Type B pancreatic cell (in vitro differentiated cells): ENCODE data around the gene AGFG1. TPM values are rescaled to one million over a fixed set of nuclear protein-coding genes. Genes with fewer than 3 reads are reported as not detected.
"Not testable (repeated sequence)": the region's sequence is repeated elsewhere in the genome, so short reads cannot be mapped to it uniquely, and the experiment has no call there.

Experiments used
- DNase-seq: peaks from one replicate; pipeline ENCODE4 v3.0.0; 2021; ENCODE audit warnings: mixed read lengths; ENCODE audit not compliant: unreplicated experiment; ENCODE audit errors: extremely low spot score
- H3K27ac Mint-ChIP-seq: 2 replicates; pipeline ENCODE4 v1.8.0; 2021; ENCODE audit warnings: mild to moderate bottlenecking, mixed read lengths
- H3K27me3 Mint-ChIP-seq: 2 replicates; pipeline ENCODE4 v1.8.0; 2021; ENCODE audit warnings: mixed read lengths
- H3K36me3 Mint-ChIP-seq: 2 replicates; pipeline ENCODE4 v1.8.0; 2021; ENCODE audit warnings: mixed read lengths
- H3K4me1 Mint-ChIP-seq: one replicate; pipeline ENCODE4 v1.8.0; 2021; ENCODE audit warnings: mixed read lengths; ENCODE audit not compliant: unreplicated experiment
- H3K4me3 Mint-ChIP-seq: 2 replicates; pipeline ENCODE4 v1.8.0; 2021; ENCODE audit warnings: mild to moderate bottlenecking, mixed read lengths
- H3K9me3 Mint-ChIP-seq: 2 replicates; pipeline ENCODE4 v1.8.0; 2021; ENCODE audit warnings: mixed read lengths
- total RNA-seq: library from RNA; stranded (reverse); gene quantifications from 2 replicates; pipeline ENCODE4 v1.2.1, GENCODE V29; 2021; ENCODE audit warnings: low replicate concordance
- TF ChIP-seq, protein P1 (sequence below): fragments of 200-600 bp; sonication (generic); conservative IDR thresholded peaks from 2 replicates; pipeline ENCODE4 v1.5.0; 2021; ENCODE audit warnings: antibody characterized with exemption, mild to moderate bottlenecking

The AGFG1 gene
- total RNA-seq, 1 donor from 2014 or later, result 63.2 TPM

DNA sequence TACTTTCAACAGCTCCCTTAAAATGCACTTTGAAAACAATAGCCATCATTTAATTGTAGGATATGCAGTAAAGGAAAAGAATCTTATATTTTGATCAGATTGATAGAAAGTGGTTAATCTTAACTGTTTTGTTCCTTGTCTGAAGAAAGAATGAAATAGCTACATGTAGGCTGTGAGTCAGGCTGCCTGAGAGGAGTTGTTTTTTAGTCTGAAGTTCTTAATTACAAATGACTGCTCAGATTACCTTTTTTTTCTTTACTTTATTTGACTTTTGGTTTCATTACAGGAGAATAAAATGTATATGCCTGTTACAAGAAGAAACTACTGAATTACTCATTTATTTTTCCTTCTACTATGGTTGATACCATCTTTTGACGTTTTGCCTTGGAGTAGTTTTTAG is 56.8 kb downstream of the AGFG1 start:
- H3K36me3 Mint-ChIP-seq, result peaks cover 8% of the 10 kb centered on the region
- TF ChIP-seq, protein P1, sequence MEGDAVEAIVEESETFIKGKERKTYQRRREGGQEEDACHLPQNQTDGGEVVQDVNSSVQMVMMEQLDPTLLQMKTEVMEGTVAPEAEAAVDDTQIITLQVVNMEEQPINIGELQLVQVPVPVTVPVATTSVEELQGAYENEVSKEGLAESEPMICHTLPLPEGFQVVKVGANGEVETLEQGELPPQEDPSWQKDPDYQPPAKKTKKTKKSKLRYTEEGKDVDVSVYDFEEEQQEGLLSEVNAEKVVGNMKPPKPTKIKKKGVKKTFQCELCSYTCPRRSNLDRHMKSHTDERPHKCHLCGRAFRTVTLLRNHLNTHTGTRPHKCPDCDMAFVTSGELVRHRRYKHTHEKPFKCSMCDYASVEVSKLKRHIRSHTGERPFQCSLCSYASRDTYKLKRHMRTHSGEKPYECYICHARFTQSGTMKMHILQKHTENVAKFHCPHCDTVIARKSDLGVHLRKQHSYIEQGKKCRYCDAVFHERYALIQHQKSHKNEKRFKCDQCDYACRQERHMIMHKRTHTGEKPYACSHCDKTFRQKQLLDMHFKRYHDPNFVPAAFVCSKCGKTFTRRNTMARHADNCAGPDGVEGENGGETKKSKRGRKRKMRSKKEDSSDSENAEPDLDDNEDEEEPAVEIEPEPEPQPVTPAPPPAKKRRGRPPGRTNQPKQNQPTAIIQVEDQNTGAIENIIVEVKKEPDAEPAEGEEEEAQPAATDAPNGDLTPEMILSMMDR, result no peak
- H3K27me3 Mint-ChIP-seq, result no peaks in the 10 kb centered on the region
- H3K4me1 Mint-ChIP-seq, result no peaks in the 10 kb centered on the region
- no peak overlapping the region for H3K4me3 Mint-ChIP-seq
- H3K9me3 Mint-ChIP-seq, result no peaks in the 10 kb centered on the region
- DNase-seq, result no peak
- no peak overlapping the region for H3K27ac Mint-ChIP-seq

DNA sequence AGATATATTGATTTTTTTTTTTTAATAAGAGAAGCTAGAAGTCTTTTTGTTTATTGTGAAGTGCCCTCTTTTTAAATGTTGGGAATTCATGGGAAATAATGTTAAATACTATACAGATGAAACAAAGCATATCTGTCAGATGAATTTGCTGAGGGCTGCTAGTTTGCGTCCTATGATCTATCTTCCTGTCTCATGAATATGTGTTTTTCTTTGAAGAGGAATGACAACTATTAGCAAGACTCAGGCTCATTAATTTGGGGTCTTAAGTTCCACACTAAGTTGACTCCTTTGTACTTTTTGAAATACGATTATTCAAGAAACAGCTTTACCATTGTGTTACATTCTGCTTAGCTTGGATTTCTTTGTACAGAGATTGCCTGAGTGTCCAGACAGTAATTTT is 57.9 kb downstream of the AGFG1 start:
- no peak for DNase-seq
- no peaks in the 10 kb centered on the region for H3K27me3 Mint-ChIP-seq
- TF ChIP-seq, protein P1, result no peak
- H3K36me3 Mint-ChIP-seq, result peaks cover 8% of the 10 kb centered on the region
- H3K4me3 Mint-ChIP-seq, result no peak overlapping the region
- no peaks in the 10 kb centered on the region for H3K4me1 Mint-ChIP-seq
- H3K27ac Mint-ChIP-seq, result no peak overlapping the region
- no peaks in the 10 kb centered on the region for H3K9me3 Mint-ChIP-seq

DNA sequence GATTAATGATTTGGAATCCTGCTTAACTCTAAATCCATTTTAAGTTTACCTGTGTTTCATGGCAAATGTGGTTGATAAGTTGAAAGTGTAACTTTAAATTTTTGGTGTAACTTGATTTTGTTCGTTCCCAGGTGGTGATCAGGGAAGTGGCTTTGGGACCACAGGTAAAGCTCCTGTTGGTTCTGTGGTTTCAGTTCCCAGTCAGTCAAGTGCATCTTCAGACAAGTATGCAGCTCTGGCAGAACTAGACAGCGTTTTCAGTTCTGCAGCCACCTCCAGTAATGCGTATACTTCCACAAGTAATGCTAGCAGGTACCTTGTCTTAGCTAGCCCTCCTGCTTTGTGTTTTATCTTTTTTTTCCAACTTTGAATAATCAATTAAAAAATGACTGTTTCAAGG is 62.8 kb downstream of the AGFG1 start:
- Mint-ChIP-seq H3K27me3 (no peaks in the 10 kb centered on the region), H3K27ac (no peak overlapping the region), H3K36me3 (peaks cover 17% of the 10 kb centered on the region), H3K9me3 (no peaks in the 10 kb centered on the region), H3K4me3 (no peak overlapping the region), H3K4me1 (no peaks in the 10 kb centered on the region)
- no peak for DNase-seq
- TF ChIP-seq, protein P1, result no peak

DNA sequence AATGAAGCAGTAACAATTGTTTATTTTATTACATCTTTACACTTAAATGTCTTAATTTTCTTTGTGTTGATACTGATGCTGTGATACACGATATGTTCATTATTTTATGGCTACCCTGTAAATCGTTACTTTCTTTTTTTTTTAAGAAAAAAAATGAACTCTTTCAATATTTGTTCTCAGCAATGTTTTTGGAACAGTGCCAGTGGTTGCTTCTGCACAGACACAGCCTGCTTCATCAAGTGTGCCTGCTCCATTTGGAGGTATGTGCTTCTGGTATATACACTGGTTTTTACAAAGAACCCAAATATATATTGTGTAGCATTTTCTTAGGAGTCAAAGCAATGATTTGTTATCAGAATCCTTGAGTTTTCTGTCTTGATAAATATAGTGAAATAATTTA is 64.5 kb downstream of the AGFG1 start:
- TF ChIP-seq, protein P1, result no peak
- no peak overlapping the region for H3K4me3 Mint-ChIP-seq

DNA sequence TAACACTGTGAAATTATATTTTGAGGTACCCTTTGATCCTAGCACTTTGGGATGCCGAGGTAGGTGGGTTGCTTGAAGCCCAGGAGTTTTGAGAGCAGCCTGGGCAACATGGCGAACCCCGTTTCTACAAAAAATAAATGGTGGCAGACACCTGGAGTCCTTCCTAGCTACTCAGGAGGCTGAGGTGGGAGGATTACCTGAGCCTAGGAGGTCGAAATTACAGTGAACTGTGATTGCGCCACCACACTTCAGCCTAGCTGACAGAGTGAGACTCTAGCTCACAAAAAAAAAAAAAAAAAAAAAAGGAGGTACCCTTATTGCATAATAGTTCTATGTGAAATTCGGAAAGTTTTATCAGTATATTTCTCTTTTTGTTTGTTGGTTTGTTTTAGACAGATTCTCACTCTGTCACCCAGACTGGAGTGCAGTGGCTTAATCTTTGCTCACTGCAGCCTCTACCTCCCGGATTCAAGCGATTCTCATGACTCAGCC is 67.6 kb downstream of the AGFG1 start:
- TF ChIP-seq, protein P1, result no peak
- Mint-ChIP-seq H3K9me3 (peaks cover 10% of the 10 kb centered on the region), H3K27ac (no peak overlapping the region), H3K36me3 (peaks cover 53% of the 10 kb centered on the region), H3K4me1 (no peaks in the 10 kb centered on the region), H3K27me3 (no peaks in the 10 kb centered on the region), H3K4me3 (no peak overlapping the region)
- no peak for DNase-seq

More for the DNA sequence above, 64.5 kb downstream of the AGFG1 start:
- Mint-ChIP-seq H3K36me3 (peaks cover 31% of the 10 kb centered on the region), H3K9me3 (no peaks in the 10 kb centered on the region), H3K27ac (no peak overlapping the region), H3K27me3 (no peaks in the 10 kb centered on the region), H3K4me1 (no peaks in the 10 kb centered on the region)
- no peak for DNase-seq

DNA sequence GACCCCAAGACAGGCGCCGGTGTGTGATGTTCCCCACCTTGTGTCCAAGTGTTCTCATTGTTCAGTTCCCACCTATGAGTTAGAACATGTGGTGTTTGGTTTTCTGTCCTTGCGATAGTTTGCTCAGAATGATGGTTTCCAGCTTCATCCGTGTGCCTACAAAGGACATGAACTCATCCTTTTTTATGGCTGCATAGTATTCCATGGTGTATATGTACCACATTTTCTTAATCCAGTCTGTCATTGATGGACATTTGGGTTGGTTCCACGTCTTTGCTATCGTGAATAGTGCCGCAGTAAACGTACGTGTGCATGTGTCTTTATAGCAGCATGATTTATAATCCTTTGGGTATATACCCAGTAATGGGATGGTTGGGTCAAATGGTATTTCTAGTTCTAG is 68.4 kb downstream of the AGFG1 start:
- H3K9me3 Mint-ChIP-seq, result peaks cover 16% of the 10 kb centered on the region
- not testable (repeated sequence) for H3K4me1 Mint-ChIP-seq, H3K27me3 Mint-ChIP-seq, H3K27ac Mint-ChIP-seq, DNase-seq, H3K4me3 Mint-ChIP-seq
- H3K36me3 Mint-ChIP-seq, result peaks cover 62% of the 10 kb centered on the region
